Mucosa of gallbladder (tissue), 1 donor: Measurements from ENCODE around the gene BMPR1A. TPM values are rescaled to one million over a fixed set of nuclear protein-coding genes. Genes with fewer than 3 reads are reported as not detected.
A peak's percentile ranks its signal among the peaks of the same experiment; 100 is the strongest.

Experiments
- DNase-seq: peaks from one replicate; pipeline ENCODE4 v3.0.0-alpha.2; 2020; ENCODE audit warnings: low spot score
- total RNA-seq: library from RNA; stranded (reverse); gene quantifications from one replicate; pipeline ENCODE4 v1.2.1, GENCODE V29; 2021
- donor health status: DM: no; HTN: no; CAD: no.

The BMPR1A gene
- total RNA-seq = 55.3 TPM

GRCh38 chr10:86756511-86757112 lies at the start of gene BMPR1A:
BMPR1A (plus strand) TSS chr10:86756619; CDS start chr10:86876019, 119,400 bp downstream.
- no peak for DNase-seq

GRCh38 chr10:86706977-86707376 lies 49.4 kb upstream of the BMPR1A start:
- DNase-seq = no peak

- DNase-seq = no peak
Observed at GRCh38 chr10:86707505-86707904, 48.9 kb upstream of the BMPR1A start.

- no peak for DNase-seq
Observed at GRCh38 chr10:86708068-86708782, 48.2 kb upstream of the BMPR1A start.

GRCh38 chr10:86708783-86709380 lies 47.5 kb upstream of the BMPR1A start:
- no peak for DNase-seq

GRCh38 chr10:86709396-86710185 lies 46.8 kb upstream of the BMPR1A start:
- DNase-seq = no peak

- DNase-seq = peak; percentile 88
Observed at GRCh38 chr10:86710987-86711512, 45.4 kb upstream of the BMPR1A start.

GRCh38 chr10:86711513-86712316 lies 44.7 kb upstream of the BMPR1A start:
- DNase-seq = peak; percentile 35

- no peak for DNase-seq
Observed at GRCh38 chr10:86712317-86712707, 44.1 kb upstream of the BMPR1A start.

GRCh38 chr10:86715156-86715795 lies 41.1 kb upstream of the BMPR1A start:
- no peak for DNase-seq

- DNase-seq = no peak
Observed at GRCh38 chr10:86715836-86716235, 40.6 kb upstream of the BMPR1A start.

GRCh38 chr10:86716466-86716865 lies 40.0 kb upstream of the BMPR1A start:
- no peak for DNase-seq

GRCh38 chr10:86718556-86718955 lies 37.9 kb upstream of the BMPR1A start:
- DNase-seq = no peak

- no peak for DNase-seq
Observed at GRCh38 chr10:86721232-86721631, 35.2 kb upstream of the BMPR1A start.

- no peak for DNase-seq
Observed at GRCh38 chr10:86723009-86723408, 33.4 kb upstream of the BMPR1A start.

- DNase-seq = no peak
Observed at GRCh38 chr10:86724445-86724844, 32.0 kb upstream of the BMPR1A start.

- DNase-seq = no peak
Observed at GRCh38 chr10:86725980-86726676, 30.3 kb upstream of the BMPR1A start.

- no peak for DNase-seq
Observed at GRCh38 chr10:86726677-86726999, 29.8 kb upstream of the BMPR1A start.

- DNase-seq = no peak
Observed at GRCh38 chr10:86727470-86727869, 28.9 kb upstream of the BMPR1A start.

- no peak for DNase-seq
Observed at GRCh38 chr10:86728056-86728455, 28.4 kb upstream of the BMPR1A start.
